ENCODE measurements around the gene AK9.

Gene AK9

DNA sequence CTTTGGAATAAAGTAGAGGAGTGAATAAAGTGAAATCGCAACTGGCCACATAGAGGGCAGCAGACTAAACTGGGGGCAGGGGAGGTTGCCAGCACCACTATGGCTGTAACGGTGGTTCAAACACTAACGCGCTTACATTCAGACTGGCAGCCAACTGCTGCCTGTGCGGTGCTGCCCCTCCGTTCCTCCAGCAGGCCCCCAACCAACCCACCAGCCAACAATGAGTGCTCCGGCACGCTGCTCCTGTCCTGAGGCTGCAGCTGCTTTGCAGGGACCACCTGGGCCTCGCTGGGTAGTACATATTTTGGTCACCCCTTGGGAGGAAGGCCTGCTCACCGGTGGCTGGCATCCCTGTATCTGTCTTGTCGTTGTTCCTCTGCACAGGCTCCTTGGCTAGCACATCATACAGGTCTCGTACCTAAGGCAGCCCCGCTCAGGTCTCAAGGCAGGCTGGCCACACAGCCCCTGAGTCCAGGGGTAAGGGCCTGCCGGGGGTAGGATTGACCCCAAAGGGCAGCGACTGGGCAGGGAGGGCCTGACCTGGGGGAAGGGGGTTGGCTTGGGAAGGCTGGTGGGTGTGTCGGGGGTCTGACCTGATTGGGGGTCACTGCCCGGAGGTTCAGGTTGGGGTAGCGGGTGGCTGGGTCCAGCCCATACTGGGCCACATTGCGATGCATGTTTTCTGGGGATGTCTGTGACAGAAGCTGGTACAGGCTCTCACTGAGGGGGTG is 241.8 kb downstream of the AK9 start:
- Histone ChIP-seq H3K4me3 (ENCODE audit: low read depth, low read length) (no peak overlapping the region), H2AFZ (ENCODE audit: insufficient read depth, low read length, poor library complexity) (no peak overlapping the region), H4K12ac (ENCODE audit: low read depth, low read length) (no peak overlapping the region), H2BK120ac (ENCODE audit: insufficient read depth, low read length, poor library complexity) (no peak overlapping the region), H3K23ac (ENCODE audit: low read length) (no peak overlapping the region), H3K4me2 (ENCODE audit: low read length) (no peak overlapping the region), H3K36me3 (ENCODE audit: control insufficient read depth in 1 of 2, insufficient read depth in 2 of 2, low read length in 2 of 2) (peaks cover 62 to 71% of the 10 kb centered on the region in 2 experiments), H3K9ac (ENCODE audit: low read length) (no peak overlapping the region), H2BK5ac (ENCODE audit: low read depth, low read length, poor library complexity) (no peak overlapping the region), H2AK5ac (ENCODE audit: low read length) (no peak overlapping the region), H3K4ac (ENCODE audit: low read depth, low read length) (no peak overlapping the region), H3K9me3 (ENCODE audit: insufficient read depth, low read depth, low read length) (no peaks in the 10 kb centered on the region), H3K27ac (ENCODE audit: low read depth, low read length) (no peak overlapping the region), H3K18ac (ENCODE audit: low read length) (no peak overlapping the region), H3K4me1 (ENCODE audit: control insufficient read depth in 1 of 2, insufficient read depth in 2 of 2, low read length in 2 of 2) (no peaks in the 10 kb centered on the region), H3K14ac (ENCODE audit: low read length) (no peak overlapping the region), H2BK12ac (ENCODE audit: low read length) (no peak overlapping the region), H3K27me3 (ENCODE audit: insufficient read depth, low read length) (no peaks in the 10 kb centered on the region), H4K91ac (ENCODE audit: low read depth, low read length) (no peak overlapping the region), H4K8ac (ENCODE audit: low read depth, low read length) (no peak overlapping the region), H3K79me2 (ENCODE audit: control insufficient read depth, insufficient read depth, low read length, poor library complexity) (no peaks in the 10 kb centered on the region), H3K79me1 (ENCODE audit: low read length) (no peaks in the 10 kb centered on the region)
- no peak for DNase-seq
- no CpG with 5 or more reads among the region's 19 CpGs for WGBS (ENCODE audit: extremely low coverage, insufficient coverage, insufficient read length)

DNA sequence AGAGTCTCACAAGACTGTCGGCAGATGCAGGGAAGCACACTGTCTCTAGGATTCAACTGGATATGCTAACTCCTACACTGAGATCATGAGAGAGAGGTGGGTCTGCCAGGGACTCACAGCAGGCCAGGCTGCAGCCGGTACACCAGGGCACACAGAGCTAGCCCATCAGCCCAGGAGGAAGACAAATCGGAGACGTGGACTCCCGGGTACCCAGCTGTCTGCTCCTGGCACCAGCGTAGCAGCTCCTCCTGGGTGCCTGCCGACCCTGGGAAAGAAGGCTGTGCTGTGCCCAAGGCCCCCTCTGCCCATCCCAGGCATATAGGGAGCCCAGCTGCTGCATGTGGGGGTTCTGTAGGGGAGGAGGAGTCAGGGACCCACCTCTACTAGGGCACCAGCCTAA is 242.4 kb downstream of the AK9 start:
- Histone ChIP-seq H2BK5ac (ENCODE audit: low read depth, low read length, poor library complexity) (no peak overlapping the region), H2BK12ac (ENCODE audit: low read length) (no peak overlapping the region), H2AFZ (ENCODE audit: insufficient read depth, low read length, poor library complexity) (no peak overlapping the region), H3K9me3 (ENCODE audit: insufficient read depth, low read depth, low read length) (no peaks in the 10 kb centered on the region), H3K27ac (ENCODE audit: low read depth, low read length) (no peak overlapping the region), H3K4ac (ENCODE audit: low read depth, low read length) (no peak overlapping the region), H3K23ac (ENCODE audit: low read length) (no peak overlapping the region), H3K36me3 (ENCODE audit: control insufficient read depth in 1 of 2, insufficient read depth in 2 of 2, low read length in 2 of 2) (peaks cover 63 to 75% of the 10 kb centered on the region in 2 experiments), H3K4me2 (ENCODE audit: low read length) (no peak overlapping the region), H3K79me2 (ENCODE audit: control insufficient read depth, insufficient read depth, low read length, poor library complexity) (no peaks in the 10 kb centered on the region), H3K79me1 (ENCODE audit: low read length) (no peaks in the 10 kb centered on the region), H4K8ac (ENCODE audit: low read depth, low read length) (no peak overlapping the region), H3K4me1 (ENCODE audit: control insufficient read depth in 1 of 2, insufficient read depth in 2 of 2, low read length in 2 of 2) (no peaks in the 10 kb centered on the region), H2AK5ac (ENCODE audit: low read length) (no peak overlapping the region), H3K27me3 (ENCODE audit: insufficient read depth, low read length) (no peaks in the 10 kb centered on the region), H3K4me3 (ENCODE audit: low read depth, low read length) (no peak overlapping the region), H3K9ac (ENCODE audit: low read length) (no peak overlapping the region), H3K14ac (ENCODE audit: low read length) (no peak overlapping the region), H2BK120ac (ENCODE audit: insufficient read depth, low read length, poor library complexity) (no peak overlapping the region), H3K18ac (ENCODE audit: low read length) (no peak overlapping the region), H4K12ac (ENCODE audit: low read depth, low read length) (no peak overlapping the region), H4K91ac (ENCODE audit: low read depth, low read length) (no peak overlapping the region)
- DNase-seq, result no peak
- no CpG with 5 or more reads among the region's 7 CpGs for WGBS (ENCODE audit: extremely low coverage, insufficient coverage, insufficient read length)

DNA sequence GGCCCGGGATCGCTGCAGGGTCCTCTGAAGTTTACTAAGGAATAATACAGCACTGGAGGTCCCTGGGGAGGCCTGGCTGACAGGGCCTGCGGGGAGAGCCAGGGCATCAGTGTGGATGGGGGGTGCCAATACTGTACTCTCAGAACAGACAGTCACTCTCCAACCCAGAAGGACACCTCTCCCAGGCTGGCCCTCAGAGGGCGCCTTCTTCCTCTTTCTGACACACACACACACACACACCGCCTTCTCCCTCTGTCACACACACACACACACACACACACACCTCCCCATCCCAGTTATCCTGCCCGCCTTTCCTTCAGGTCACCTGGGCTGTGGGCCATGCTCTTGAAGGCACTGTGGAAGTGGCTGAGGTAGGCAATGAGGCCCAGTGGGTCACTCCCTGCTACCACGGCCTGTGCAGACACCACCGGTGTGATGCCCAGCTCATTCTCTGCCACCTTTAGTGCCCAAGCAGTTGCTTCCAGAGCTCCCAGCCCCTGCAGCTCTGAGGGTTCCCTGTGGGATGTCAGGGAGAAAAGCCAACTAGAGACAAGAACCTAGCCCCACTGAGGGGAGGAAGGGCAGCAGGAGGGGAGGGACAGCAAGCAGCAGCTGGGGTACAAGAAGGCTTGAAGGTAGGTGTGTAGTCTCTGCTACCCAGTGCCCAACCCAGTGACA is 243.0 kb downstream of the AK9 start:
- no peak overlapping the region for H4K91ac ChIP-seq (ENCODE audit: low read depth, low read length)
- no peak overlapping the region for H2BK12ac ChIP-seq (ENCODE audit: low read length)
- no peak overlapping the region for H3K4me3 ChIP-seq (ENCODE audit: low read depth, low read length)
- no peak overlapping the region for H4K8ac ChIP-seq (ENCODE audit: low read depth, low read length)
- H3K4ac ChIP-seq (ENCODE audit: low read depth, low read length), result no peak overlapping the region
- DNase-seq, result no peak
- H3K9me3 ChIP-seq (ENCODE audit: insufficient read depth, low read depth, low read length), result no peaks in the 10 kb centered on the region
- no peaks in the 10 kb centered on the region for H3K27me3 ChIP-seq (ENCODE audit: insufficient read depth, low read length)
- H2BK120ac ChIP-seq (ENCODE audit: insufficient read depth, low read length, poor library complexity), result no peak overlapping the region
- H4K12ac ChIP-seq (ENCODE audit: low read depth, low read length), result no peak overlapping the region
- no peak overlapping the region for H2AFZ ChIP-seq (ENCODE audit: insufficient read depth, low read length, poor library complexity)
- no peak overlapping the region for H3K27ac ChIP-seq (ENCODE audit: low read depth, low read length)
- no peak overlapping the region for H2BK5ac ChIP-seq (ENCODE audit: low read depth, low read length, poor library complexity)
- H3K36me3 ChIP-seq (ENCODE audit: control insufficient read depth in 1 of 2, insufficient read depth in 2 of 2, low read length in 2 of 2), result peaks cover 63 to 74% of the 10 kb centered on the region in 2 experiments
- H3K79me1 ChIP-seq (ENCODE audit: low read length), result no peaks in the 10 kb centered on the region
- no peak overlapping the region for H3K18ac ChIP-seq (ENCODE audit: low read length)
- H2AK5ac ChIP-seq (ENCODE audit: low read length), result no peak overlapping the region
- no peaks in the 10 kb centered on the region for H3K79me2 ChIP-seq (ENCODE audit: control insufficient read depth, insufficient read depth, low read length, poor library complexity)
- no peak overlapping the region for H3K4me2 ChIP-seq (ENCODE audit: low read length)
- WGBS (ENCODE audit: extremely low coverage, insufficient coverage, insufficient read length), result no CpG with 5 or more reads among the region's 8 CpGs
- H3K23ac ChIP-seq (ENCODE audit: low read length), result no peak overlapping the region
- no peak overlapping the region for H3K14ac ChIP-seq (ENCODE audit: low read length)
- H3K4me1 ChIP-seq (ENCODE audit: control insufficient read depth in 1 of 2, insufficient read depth in 2 of 2, low read length in 2 of 2), result no peaks in the 10 kb centered on the region
- no peak overlapping the region for H3K9ac ChIP-seq (ENCODE audit: low read length)

DNA sequence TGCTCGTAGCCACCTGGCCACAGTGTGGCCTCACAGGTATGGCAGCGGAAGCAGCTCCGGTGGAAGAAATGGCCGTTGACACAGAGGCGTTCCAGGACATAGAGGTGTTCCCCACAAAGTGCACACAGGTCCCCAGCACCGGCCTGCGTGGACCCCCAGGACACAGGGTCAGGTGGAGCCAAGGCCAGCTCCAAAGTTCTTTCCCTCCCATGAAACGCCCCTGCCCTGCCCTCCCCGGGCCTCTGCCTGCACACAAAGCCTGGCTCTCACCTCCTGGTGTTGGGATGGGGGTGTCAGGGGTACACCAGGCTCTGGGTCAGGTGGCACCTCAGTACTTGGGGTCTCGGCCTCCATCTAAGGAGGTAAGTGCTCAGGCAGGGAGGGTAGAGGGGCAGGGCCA is 243.9 kb downstream of the AK9 start:
- no peak overlapping the region for H3K4me2 ChIP-seq (ENCODE audit: low read length)
- H3K4me1 ChIP-seq (ENCODE audit: control insufficient read depth in 1 of 2, insufficient read depth in 2 of 2, low read length in 2 of 2), result peaks cover under 1% of the 10 kb centered on the region in 2 experiments
- no peak overlapping the region for H2BK5ac ChIP-seq (ENCODE audit: low read depth, low read length, poor library complexity)
- H3K79me2 ChIP-seq (ENCODE audit: control insufficient read depth, insufficient read depth, low read length, poor library complexity), result no peaks in the 10 kb centered on the region
- H3K9me3 ChIP-seq (ENCODE audit: insufficient read depth, low read depth, low read length), result no peaks in the 10 kb centered on the region
- no peak overlapping the region for H4K8ac ChIP-seq (ENCODE audit: low read depth, low read length)
- H2AFZ ChIP-seq (ENCODE audit: insufficient read depth, low read length, poor library complexity), result no peak overlapping the region
- no peak overlapping the region for H3K9ac ChIP-seq (ENCODE audit: low read length)
- no peaks in the 10 kb centered on the region for H3K27me3 ChIP-seq (ENCODE audit: insufficient read depth, low read length)
- no peak overlapping the region for H3K18ac ChIP-seq (ENCODE audit: low read length)
- no peak overlapping the region for H3K23ac ChIP-seq (ENCODE audit: low read length)
- H3K4me3 ChIP-seq (ENCODE audit: low read depth, low read length), result no peak overlapping the region
- no peak for DNase-seq
- no peak overlapping the region for H2BK120ac ChIP-seq (ENCODE audit: insufficient read depth, low read length, poor library complexity)
- no peak overlapping the region for H2AK5ac ChIP-seq (ENCODE audit: low read length)
- H3K79me1 ChIP-seq (ENCODE audit: low read length), result no peaks in the 10 kb centered on the region
- H4K91ac ChIP-seq (ENCODE audit: low read depth, low read length), result no peak overlapping the region
- H2BK12ac ChIP-seq (ENCODE audit: low read length), result no peak overlapping the region
- no peak overlapping the region for H4K12ac ChIP-seq (ENCODE audit: low read depth, low read length)
- H3K27ac ChIP-seq (ENCODE audit: low read depth, low read length), result no peak overlapping the region
- no CpG with 5 or more reads among the region's 10 CpGs for WGBS (ENCODE audit: extremely low coverage, insufficient coverage, insufficient read length)
- no peak overlapping the region for H3K4ac ChIP-seq (ENCODE audit: low read depth, low read length)
- H3K36me3 ChIP-seq (ENCODE audit: control insufficient read depth in 1 of 2, insufficient read depth in 2 of 2, low read length in 2 of 2), result peaks cover 63 to 76% of the 10 kb centered on the region in 2 experiments
- H3K14ac ChIP-seq (ENCODE audit: low read length), result no peak overlapping the region

Measured in trophoblast cell (in vitro differentiated cells and primary cell).